GM12892 (cell line): ENCODE data around the gene CDH3.

ENCODE experiments used
- POLR2A ChIP-seq: IDR thresholded peaks from 2 replicates; pipeline ENCODE4 v1.6.1; 2011; ENCODE audit warnings: low read depth, low read length, control low read depth
- POLR2AphosphoS5 ChIP-seq: IDR thresholded peaks from 2 replicates; pipeline ENCODE4 v1.6.1; 2011; ENCODE audit warnings: low read depth, low read length, control low read depth

GRCh38 chr16:68732042-68732680 is 87.1 kb downstream of the CDH3 start:
- TF ChIP-seq POLR2A (no peak), POLR2AphosphoS5 (no peak)
